ENCODE data around the gene RPL10A. TPM values are rescaled to one million over a fixed set of nuclear protein-coding genes. Genes with fewer than 3 reads are reported as not detected.

The RPL10A gene
- total RNA-seq, 4 donors from 2014 or later: 1,152 to 2,101 (median 1,461) TPM

GRCh38 chr6:35449287-35449881 lies 18.8 kb upstream of the RPL10A start:
- Histone ChIP-seq H3K4me1 (peaks cover 17 to 39% (median 17%) of the 10 kb centered on the region in 3 donors), H3K4me3 (no peak overlapping the region), H3K36me3 (no peaks in the 10 kb centered on the region), H3K9me3 (no peaks in the 10 kb centered on the region), H3K27ac (no peak overlapping the region), H3K27me3 (no peaks in the 10 kb centered on the region)
- peak; percentile 64 to 81 (median 72) for TF ChIP-seq CTCF (IDR thresholded peaks at IDR 0.05)
- no peak for TF ChIP-seq POLR2A (IDR thresholded peaks at IDR 0.05)
- WGBS, 2 donors: 17 to 32% methylated on average over 12 of the region's 14 CpGs
- DNase-seq: no peak
- intact Hi-C loops (cut with DNase I): no loop called here

- H3K36me3 ChIP-seq: peaks cover 0 to 12% (median 0%) of the 10 kb centered on the region in 3 donors
- TF ChIP-seq CTCF (IDR thresholded peaks at IDR 0.05): no peak
- TF ChIP-seq POLR2A (IDR thresholded peaks at IDR 0.05): no peak
- no peak for DNase-seq
- 15% methylated on average over 15 to 18 of the region's 20 CpGs for WGBS, 2 donors
- intact Hi-C loops (cut with DNase I): loop anchor here (5.0 kb wide), 1 partner anchor 109 kb away; the partner anchor contains the start of gene PPARD
- H3K9me3 ChIP-seq: no peaks in the 10 kb centered on the region
- peaks cover 24 to 58% (median 26%) of the 10 kb centered on the region in 3 donors for H3K4me1 ChIP-seq
- H3K27ac ChIP-seq: peak overlapping the region; percentile 75 to 88 (median 82)
- peak overlapping the region; percentile 45 to 85 (median 70) for H3K4me3 ChIP-seq
- H3K27me3 ChIP-seq: no peaks in the 10 kb centered on the region
These were observed 16.6 kb upstream of the RPL10A start for GRCh38 chr6:35451354-35452182.

- TF ChIP-seq CTCF (IDR thresholded peaks at IDR 0.05): peak in 2 of 6 experiments; percentile 12 to 13
- TF ChIP-seq POLR2A (IDR thresholded peaks at IDR 0.05): peak in 2 of 4 donors; percentile 19 to 79
- intact Hi-C loops (cut with DNase I): loop anchor here (5.0 kb wide), 1 partner anchor 110 kb away; the partner anchor contains the start of gene PPARD
- Histone ChIP-seq H3K36me3 (peaks cover 0 to 21% (median 0%) of the 10 kb centered on the region in 3 donors), H3K4me3 (peak within 1 kb of the TSS; percentile 45 to 85 (median 70)), H3K4me1 (peaks cover 24 to 58% (median 26%) of the 10 kb centered on the region in 3 donors), H3K27ac (peak within 1 kb of the TSS; percentile 75 to 88 (median 82)), H3K9me3 (no peaks in the 10 kb centered on the region), H3K27me3 (no peaks in the 10 kb centered on the region)
- WGBS, 2 donors: 1 to 2% methylated on average over 12 to 13 of the region's 87 CpGs
- peak; percentile 71 for DNase-seq
These were observed 15.8 kb upstream of the RPL10A start, which contains the start of gene FANCE for GRCh38 chr6:35452183-35453090. FANCE (plus strand) TSS chr6:35452338; CDS start chr6:35452546, 208 bp downstream.

GRCh38 chr6:35453236-35453635 lies 15.0 kb upstream of the RPL10A start:
- Histone ChIP-seq H3K9me3 (no peaks in the 10 kb centered on the region), H3K27me3 (no peaks in the 10 kb centered on the region), H3K36me3 (peaks cover 0 to 29% (median 0%) of the 10 kb centered on the region in 3 donors), H3K27ac (peak overlapping the region in 3 of 4 donors; percentile 75 to 88 (median 84)), H3K4me1 (peaks cover 24 to 58% (median 26%) of the 10 kb centered on the region in 3 donors), H3K4me3 (peak overlapping the region in 3 of 4 donors; percentile 62 to 85 (median 79))
- no peak for TF ChIP-seq CTCF (IDR thresholded peaks at IDR 0.05)
- no peak for TF ChIP-seq POLR2A (IDR thresholded peaks at IDR 0.05)
- intact Hi-C loops (cut with DNase I): loop anchor here (5.0 kb wide), 1 partner anchor 111 kb away; the partner anchor contains the start of gene PPARD
- 10 to 21% methylated on average over 2 to 3 of the region's 3 CpGs for WGBS, 2 donors
- no peak for DNase-seq
